Measurements from ENCODE around the gene CLEC12A.
"Not testable (repeated sequence)": the region's sequence is repeated elsewhere in the genome, so short reads cannot be mapped to it uniquely, and the experiment has no call there.

The CLEC12A gene

GRCh38 chr12:9969673-9970072 lies 1.5 kb upstream of the CLEC12A start:
- DNase-seq = no peak
- ATAC-seq = no peak

DNA sequence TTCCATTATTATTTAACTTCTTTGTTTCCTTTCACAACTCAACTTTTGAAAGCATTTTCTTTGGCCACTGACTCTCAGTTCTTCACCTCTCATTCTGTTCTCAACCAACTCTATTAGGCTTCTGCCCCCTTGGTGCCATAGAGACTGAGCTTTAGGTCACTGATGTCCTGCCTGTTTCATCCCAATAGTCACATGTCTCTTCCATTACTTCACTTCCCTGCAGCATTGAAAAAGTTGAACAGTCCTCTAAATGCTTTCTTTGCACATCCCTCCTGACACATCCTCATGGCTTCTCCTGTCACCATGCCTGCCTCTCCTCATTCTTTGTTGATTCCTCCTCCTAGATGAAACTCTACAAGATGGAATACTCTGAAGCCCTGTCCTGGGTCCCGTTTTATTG lies 2.7 kb downstream of the CLEC12A start:
- ATAC-seq = no peak
- no peak for DNase-seq

GRCh38 chr12:9974731-9975130 lies 3.5 kb downstream of the CLEC12A start:
- not testable (repeated sequence) for DNase-seq, ATAC-seq

GRCh38 chr12:9975614-9976013 lies 4.4 kb downstream of the CLEC12A start:
- ATAC-seq (no peak), DNase-seq (no peak)

- DNase-seq, ATAC-seq: not testable (repeated sequence)
Measured at GRCh38 chr12:9976626-9977025, 5.4 kb downstream of the CLEC12A start.

DNA sequence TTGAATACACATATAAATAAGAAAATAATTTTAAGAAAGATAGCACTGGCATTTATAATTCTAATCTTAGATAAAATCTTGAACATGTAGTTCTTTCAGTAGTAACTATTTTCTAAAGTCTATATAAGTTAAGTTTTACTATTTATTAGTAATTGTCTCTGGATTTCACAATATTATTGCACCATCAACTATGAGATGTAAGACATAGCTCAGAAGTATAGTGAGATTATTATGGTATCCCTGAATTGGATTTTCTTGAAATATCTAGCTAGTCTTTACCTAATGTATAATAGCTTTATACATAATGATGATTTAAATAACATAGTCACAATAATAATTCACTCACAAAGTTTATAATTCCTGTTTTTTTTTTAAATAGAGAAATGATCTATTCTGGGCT lies 6.7 kb downstream of the CLEC12A start:
- no peak for ATAC-seq
- DNase-seq = no peak

DNA sequence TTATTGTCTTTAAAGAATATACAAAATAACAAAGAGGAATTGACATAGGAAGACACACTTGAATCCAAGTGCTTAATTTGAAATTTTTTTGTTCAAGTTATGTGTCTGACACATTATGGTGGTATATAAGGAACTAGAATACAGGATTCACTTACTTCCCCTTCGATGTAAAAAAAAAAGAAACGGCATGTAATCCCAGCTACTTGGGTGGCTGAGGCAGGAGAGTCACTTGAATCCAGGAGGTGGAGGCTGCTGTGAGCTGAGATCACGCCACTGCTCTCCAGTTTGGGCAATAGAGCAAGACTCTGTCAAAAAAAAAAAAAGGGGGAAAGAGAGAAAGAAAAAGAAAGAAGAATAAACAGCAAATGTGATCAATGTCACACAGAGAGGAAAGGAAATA lies 8.9 kb downstream of the CLEC12A start:
- no peak for DNase-seq
- no peak for ATAC-seq

GRCh38 chr12:9991876-9992275 lies 20.7 kb downstream of the CLEC12A start:
- ATAC-seq (no peak), DNase-seq (no peak)

DNA sequence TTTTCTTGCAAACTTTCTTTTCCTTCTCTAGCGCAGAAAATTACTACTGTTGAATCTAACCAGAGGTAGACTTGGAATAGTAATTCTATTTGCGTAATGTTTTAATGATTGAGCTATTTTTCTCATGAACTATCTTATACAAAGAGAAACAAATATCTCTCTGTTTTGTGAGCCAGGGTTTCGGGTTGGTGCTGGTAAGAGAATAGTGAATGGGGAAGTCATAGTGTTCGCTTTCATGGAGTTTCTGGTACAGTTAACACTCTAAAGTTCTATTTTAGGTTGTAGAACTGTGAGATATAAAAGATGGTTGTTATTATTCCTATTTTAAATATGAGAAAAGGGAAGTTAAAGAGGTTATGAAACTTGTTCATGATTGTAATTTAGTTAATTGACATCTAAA lies 21.1 kb downstream of the CLEC12A start:
- no peak for ATAC-seq
- DNase-seq = no peak

DNA sequence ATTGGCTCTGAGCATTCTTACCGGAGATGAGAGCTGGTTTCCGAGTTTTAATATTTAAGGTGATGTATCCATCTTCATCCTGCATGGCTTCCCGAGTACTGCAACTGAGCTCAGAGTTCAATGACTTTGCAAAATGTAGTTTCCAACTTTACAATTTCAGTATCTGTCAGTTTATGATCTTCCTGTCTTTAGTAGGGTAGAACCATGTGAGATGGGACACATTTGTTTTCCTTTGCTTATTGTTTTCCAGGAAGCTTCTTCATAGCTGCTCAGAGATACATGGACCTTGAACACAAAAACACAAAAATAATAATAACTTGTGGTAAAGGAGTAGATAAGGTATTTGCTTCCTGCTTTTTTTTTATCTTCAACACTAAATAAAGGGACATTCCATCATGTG lies 27.8 kb downstream of the CLEC12A start, which contains the start of gene CLEC1B:
TSS of gene CLEC1B (minus strand) at position 106 of the 400 bp plus-strand sequence. CDS start at position 85, 21 bp downstream.
- DNase-seq = no peak
- ATAC-seq = no peak

DNA sequence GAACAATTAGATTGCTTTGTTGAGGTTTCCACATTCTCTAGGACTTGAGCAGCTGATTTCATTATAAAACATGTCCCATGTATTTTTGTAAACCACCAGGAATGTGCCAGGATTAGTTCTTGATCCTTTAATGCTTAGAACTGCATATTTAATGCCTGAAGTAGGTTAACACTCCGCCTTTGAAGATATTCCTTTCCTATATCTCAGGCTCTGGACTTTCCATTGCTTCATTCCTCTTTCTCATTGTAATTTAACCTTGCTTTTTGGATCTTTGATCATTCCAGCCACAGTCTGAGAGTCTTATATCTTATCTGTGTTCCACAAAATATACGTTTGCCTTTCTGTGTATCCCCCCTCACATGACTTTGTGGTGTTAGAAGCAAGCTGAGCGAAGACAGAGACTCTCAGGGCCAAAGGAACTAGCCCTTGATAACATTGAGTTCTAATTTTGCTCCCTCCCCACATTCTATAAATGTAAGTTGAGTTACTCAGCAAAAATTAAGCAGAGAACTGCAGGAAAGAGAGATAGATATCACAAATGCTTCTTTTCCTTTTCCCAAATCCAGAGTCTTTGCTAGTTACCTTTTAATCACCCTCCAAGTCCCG lies 30.1 kb downstream of the CLEC12A start:
- DNase-seq = no peak

DNA sequence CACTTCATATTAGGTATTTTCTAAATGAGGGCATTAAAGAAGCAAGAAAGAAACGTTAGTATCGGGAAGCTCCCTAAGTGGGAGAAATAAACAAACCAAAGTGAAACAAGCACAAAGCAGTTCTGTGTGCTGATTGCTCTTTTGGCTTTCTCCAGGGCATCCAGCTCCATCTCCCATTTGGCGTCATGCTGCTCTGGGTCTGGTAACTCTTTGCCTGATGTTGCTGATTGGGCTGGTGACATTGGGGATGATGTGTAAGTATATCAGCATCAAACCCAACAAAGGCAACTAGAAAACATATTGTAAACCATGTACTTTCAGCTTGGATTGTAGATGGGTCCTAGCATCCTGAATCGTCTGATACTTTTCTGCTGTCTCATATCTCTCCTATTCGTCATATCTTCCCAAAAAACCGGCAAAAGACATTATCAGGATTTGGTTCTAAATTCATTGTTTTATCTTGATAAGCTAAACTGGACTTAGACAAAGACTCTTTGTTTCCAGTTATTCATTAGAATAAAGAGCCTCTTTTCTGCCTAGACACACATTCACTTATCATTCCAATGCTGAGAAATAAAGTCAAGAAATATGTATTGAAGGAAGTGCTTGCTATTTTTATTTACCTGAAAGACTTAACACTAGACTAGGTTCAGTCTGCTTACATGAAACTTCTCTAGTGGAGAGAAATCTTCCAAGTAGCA lies 41.6 kb downstream of the CLEC12A start:
- ATAC-seq = no peak
- no peak for DNase-seq

More for the DNA sequence above, 30.1 kb downstream of the CLEC12A start:
- no peak for ATAC-seq

- no peak for DNase-seq
- no peak for ATAC-seq
Measured at GRCh38 chr12:10015450-10015849, 44.2 kb downstream of the CLEC12A start.

- no peak for ATAC-seq
Measured at GRCh38 chr12:10016881-10017280, 45.7 kb downstream of the CLEC12A start.

GRCh38 chr12:10018386-10018785 lies 47.2 kb downstream of the CLEC12A start:
- DNase-seq (no peak), ATAC-seq (no peak)

More at GRCh38 chr12:10016881-10017280, 45.7 kb downstream of the CLEC12A start:
- DNase-seq = no peak

GRCh38 chr12:10021342-10021741 lies 50.1 kb downstream of the CLEC12A start:
- no peak for ATAC-seq
- DNase-seq = no peak

GRCh38 chr12:10025236-10025635 lies 54.0 kb downstream of the CLEC12A start:
- no peak for ATAC-seq
- no peak for DNase-seq

DNA sequence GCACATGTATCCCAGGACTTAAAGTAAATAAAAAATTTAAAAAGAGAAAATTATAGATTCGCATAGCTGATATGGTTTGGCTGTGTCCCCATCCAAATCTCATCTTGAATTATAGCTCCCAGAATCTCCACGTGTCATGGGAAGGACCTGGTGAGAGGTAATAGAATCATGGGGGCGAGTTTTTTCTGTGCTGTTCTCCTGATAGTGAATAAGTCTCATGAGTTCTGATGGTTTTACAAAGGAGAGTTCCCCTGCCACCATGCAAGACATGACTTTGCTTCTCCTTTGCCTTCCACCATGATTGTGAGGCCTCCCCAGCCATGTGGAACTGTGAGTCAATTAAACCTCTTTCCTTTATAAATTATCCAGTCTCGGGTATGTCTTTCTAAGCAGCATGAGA lies 55.5 kb downstream of the CLEC12A start:
- DNase-seq, ATAC-seq: not testable (repeated sequence)

- DNase-seq = no peak
- ATAC-seq = no peak
Measured at GRCh38 chr12:10027311-10027710, 56.1 kb downstream of the CLEC12A start.

DNA sequence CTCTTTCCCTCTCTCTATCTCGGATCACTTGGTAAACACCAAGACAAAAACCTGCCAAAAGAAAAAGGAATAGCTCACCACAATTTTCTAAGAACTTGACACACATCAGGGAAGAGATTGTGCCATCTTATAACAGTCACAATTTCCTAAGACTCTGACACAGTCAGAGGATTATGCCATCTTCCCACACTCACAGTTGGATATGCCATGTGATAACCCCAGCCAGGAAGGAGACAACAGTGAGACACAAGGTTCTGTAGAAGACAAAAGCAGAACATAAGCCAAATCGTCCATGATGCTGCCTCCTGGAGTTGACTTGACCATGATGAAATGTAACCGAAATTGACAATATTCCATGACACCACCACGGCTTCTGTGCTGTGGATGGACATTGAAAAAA lies 56.5 kb downstream of the CLEC12A start:
- no peak for DNase-seq
- no peak for ATAC-seq

GRCh38 chr12:10030446-10030845 lies 59.2 kb downstream of the CLEC12A start, which contains the start of gene CLEC9A:
Gene CLEC9A (plus strand): TSS chr12:10030682. CDS start chr12:10052688, 22,006 bp downstream.
- no peak for ATAC-seq
- DNase-seq = no peak

DNA sequence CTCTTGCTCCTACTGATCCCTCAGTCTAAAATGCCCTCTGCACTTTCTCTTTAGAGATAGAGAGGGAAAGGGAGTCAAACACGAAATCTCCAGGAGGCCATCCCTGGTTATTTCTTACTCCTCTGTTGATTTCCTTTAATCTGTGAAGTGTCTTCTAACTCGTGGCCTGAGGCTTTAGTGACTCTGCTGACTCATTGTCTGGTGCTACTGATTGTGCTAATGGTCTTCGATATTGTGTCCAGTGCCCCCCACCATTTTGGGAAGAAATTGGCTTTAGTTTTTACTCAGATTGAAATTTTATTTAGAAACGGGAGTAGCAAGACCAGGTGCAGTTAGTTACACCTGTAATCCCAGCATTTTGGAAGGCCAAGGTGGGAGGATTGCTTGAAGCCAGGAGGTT lies 60.1 kb downstream of the CLEC12A start:
- DNase-seq (no peak), ATAC-seq (no peak)

DNA sequence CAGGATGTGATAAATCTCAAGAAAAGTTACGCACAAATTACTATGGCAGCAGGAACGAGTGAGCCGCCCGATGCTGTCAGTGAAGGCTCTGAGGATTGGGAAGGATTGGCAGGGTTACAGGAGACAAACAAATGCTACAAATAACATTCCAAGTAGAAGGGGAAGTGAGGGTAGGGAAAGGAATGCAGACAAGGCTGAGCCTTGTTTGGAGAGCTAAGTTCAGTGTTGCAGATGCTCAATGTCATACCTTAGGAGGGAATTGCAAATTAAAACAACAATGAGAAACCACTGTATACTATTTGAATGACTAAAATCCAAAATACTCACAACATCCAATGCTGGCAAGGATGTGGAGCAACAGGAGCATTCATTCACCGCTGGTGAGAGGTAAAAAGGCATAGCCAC lies 60.6 kb downstream of the CLEC12A start:
- DNase-seq = no peak
- no peak for ATAC-seq
